GM06990 (cell line): ENCODE data around the gene MKRN1.

Experiments used
- DNase-seq: peaks from one replicate; pipeline ENCODE4 v3.0.0-alpha.2; 2011; ENCODE audit not compliant: insufficient read length; ENCODE audit errors: extremely low read depth
- H3K27me3 ChIP-seq: replicated peaks from 2 replicates; pipeline ENCODE4 v1.6.0; 2011; ENCODE audit warnings: low read length; ENCODE audit not compliant: control insufficient read depth, insufficient read depth
- H3K36me3 ChIP-seq: 2 replicates; pipeline ENCODE4 v1.5.1; 2011; ENCODE audit warnings: low read length; ENCODE audit not compliant: control insufficient read depth, insufficient read depth
- H3K4me3 ChIP-seq: replicated peaks from 2 replicates; pipeline ENCODE4 v1.5.1; 2011; ENCODE audit warnings: low read depth, mild to moderate bottlenecking, control low read depth, low read length
- TF ChIP-seq, protein P1 (sequence below): IDR thresholded peaks from 2 replicates; pipeline ENCODE4 v1.5.1; 2011; ENCODE audit warnings: low read length, control low read depth, mild to moderate bottlenecking, inconsistent platforms; ENCODE audit not compliant: insufficient read depth, poor library complexity, severe bottlenecking

MKRN1 gene

DNA sequence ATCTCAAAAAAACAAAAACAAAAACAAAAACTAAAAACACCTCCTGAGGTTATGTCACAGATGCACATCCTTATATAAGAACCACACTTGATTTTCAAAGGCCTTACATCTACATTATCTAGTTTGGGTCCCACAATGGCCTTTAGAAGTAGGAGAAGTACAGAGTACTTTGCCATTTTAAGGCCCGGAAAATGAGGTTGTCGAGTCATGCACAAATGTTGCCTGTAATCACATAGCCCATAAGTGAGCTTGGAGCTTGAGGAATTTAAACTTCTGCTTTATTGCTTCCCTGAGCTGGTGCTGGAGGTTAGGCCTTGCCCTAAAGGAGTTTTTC lies 9.7 kb upstream of the MKRN1 start:
- TF ChIP-seq, protein P1, sequence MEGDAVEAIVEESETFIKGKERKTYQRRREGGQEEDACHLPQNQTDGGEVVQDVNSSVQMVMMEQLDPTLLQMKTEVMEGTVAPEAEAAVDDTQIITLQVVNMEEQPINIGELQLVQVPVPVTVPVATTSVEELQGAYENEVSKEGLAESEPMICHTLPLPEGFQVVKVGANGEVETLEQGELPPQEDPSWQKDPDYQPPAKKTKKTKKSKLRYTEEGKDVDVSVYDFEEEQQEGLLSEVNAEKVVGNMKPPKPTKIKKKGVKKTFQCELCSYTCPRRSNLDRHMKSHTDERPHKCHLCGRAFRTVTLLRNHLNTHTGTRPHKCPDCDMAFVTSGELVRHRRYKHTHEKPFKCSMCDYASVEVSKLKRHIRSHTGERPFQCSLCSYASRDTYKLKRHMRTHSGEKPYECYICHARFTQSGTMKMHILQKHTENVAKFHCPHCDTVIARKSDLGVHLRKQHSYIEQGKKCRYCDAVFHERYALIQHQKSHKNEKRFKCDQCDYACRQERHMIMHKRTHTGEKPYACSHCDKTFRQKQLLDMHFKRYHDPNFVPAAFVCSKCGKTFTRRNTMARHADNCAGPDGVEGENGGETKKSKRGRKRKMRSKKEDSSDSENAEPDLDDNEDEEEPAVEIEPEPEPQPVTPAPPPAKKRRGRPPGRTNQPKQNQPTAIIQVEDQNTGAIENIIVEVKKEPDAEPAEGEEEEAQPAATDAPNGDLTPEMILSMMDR, result no peak
- H3K36me3 ChIP-seq, result no peaks in the 10 kb centered on the region
- H3K4me3 ChIP-seq, result no peak overlapping the region
- no peaks in the 10 kb centered on the region for H3K27me3 ChIP-seq
- DNase-seq, result no peak

- Histone ChIP-seq H3K4me3 (no peak overlapping the region), H3K36me3 (no peaks in the 10 kb centered on the region), H3K27me3 (no peaks in the 10 kb centered on the region)
- DNase-seq, result no peak
- TF ChIP-seq, protein P1, result no peak
Observed at GRCh38 chr7:140485500-140486265, 6.4 kb upstream of the MKRN1 start.

- H3K27me3 ChIP-seq, result no peaks in the 10 kb centered on the region
- TF ChIP-seq, protein P1, result no peak
Observed at GRCh38 chr7:140484951-140485499, 5.7 kb upstream of the MKRN1 start.

GRCh38 chr7:140484479-140484878 lies 5.2 kb upstream of the MKRN1 start:
- TF ChIP-seq, protein P1, result no peak
- H3K36me3 ChIP-seq, result no peaks in the 10 kb centered on the region

More at GRCh38 chr7:140484951-140485499, 5.7 kb upstream of the MKRN1 start:
- no peaks in the 10 kb centered on the region for H3K36me3 ChIP-seq
- H3K4me3 ChIP-seq, result no peak overlapping the region
- no peak for DNase-seq

DNA sequence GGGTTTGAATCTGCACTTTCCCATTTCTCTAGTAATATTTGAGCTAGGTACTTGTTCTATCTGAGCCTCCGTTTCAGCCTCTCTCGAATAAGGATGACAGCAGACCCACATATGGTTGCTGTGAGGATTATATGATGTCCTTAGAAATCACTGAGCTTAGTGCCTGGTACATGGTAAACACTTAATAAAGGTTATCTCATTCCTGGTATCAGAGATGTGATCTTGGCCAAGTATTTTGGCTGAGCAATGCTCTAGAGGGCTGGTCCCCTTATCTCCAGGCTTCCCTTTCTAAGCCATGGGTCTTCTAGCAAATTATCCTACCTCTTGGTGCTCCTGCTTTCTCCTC lies 407 bp upstream of the MKRN1 start:
- TF ChIP-seq, protein P1, result no peak
- peak overlapping the region; percentile 68 for H3K4me3 ChIP-seq

More at GRCh38 chr7:140484479-140484878, 5.2 kb upstream of the MKRN1 start:
- Histone ChIP-seq H3K27me3 (no peaks in the 10 kb centered on the region), H3K4me3 (no peak overlapping the region)
- no peak for DNase-seq

More for the DNA sequence above, 407 bp upstream of the MKRN1 start:
- no peak for DNase-seq
- Histone ChIP-seq H3K36me3 (no peaks in the 10 kb centered on the region), H3K27me3 (no peaks in the 10 kb centered on the region)
